Fibroblast of lung (primary cell): ENCODE data around the gene MAEA.

ENCODE experiments used
- EZH2 ChIP-seq: IDR thresholded peaks from 2 replicates; pipeline ENCODE4 v1.5.1; 2012; ENCODE audit warnings: low read length, control low read depth, mild to moderate bottlenecking; ENCODE audit errors: missing control alignments
- TF ChIP-seq, protein P1 (sequence below), 2 donors: IDR thresholded peaks in 1 of 2; conservative IDR thresholded peaks in 1 of 2; 1 replicate in 1 of 2; 2 replicates in 1 of 2; pipeline ENCODE4 v1.5.1; 2011 to 2012; ENCODE audit warnings: low read length in 2 of 2, control low read depth in 1 of 2, inconsistent platforms in 1 of 2, low read depth in 1 of 2, mild to moderate bottlenecking in 1 of 2

DNA sequence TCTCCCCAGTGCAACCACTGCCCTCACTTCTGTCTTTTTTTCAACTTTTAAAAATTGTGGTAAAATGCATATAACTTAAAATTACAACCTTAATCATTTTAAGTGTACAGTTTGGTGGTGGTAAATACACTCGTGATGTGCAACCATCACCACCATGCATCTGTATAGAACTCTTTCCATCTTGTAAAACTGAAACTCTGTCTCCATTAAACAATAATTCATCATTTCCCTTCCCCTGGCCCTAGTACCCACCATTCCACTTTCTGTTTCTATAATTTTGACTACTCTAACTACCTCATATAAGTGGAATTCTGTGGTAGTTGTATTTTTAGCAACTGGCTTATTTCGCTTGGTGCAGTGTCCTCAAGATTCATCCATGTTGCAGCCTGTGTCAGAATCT, 34.0 kb upstream of the MAEA start:
- TF ChIP-seq, protein P1, sequence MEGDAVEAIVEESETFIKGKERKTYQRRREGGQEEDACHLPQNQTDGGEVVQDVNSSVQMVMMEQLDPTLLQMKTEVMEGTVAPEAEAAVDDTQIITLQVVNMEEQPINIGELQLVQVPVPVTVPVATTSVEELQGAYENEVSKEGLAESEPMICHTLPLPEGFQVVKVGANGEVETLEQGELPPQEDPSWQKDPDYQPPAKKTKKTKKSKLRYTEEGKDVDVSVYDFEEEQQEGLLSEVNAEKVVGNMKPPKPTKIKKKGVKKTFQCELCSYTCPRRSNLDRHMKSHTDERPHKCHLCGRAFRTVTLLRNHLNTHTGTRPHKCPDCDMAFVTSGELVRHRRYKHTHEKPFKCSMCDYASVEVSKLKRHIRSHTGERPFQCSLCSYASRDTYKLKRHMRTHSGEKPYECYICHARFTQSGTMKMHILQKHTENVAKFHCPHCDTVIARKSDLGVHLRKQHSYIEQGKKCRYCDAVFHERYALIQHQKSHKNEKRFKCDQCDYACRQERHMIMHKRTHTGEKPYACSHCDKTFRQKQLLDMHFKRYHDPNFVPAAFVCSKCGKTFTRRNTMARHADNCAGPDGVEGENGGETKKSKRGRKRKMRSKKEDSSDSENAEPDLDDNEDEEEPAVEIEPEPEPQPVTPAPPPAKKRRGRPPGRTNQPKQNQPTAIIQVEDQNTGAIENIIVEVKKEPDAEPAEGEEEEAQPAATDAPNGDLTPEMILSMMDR (conservative IDR thresholded peaks at IDR 0.05 in 1 of 2, IDR thresholded peaks at IDR 0.05 in 1 of 2; ENCODE audit: low read depth in 1 of 2, low read length in 2 of 2), result no peak
- no peak for TF ChIP-seq EZH2
